Dermis blood vessel endothelial cell (primary cell): Measurements from ENCODE around the gene EVPL. TPM values are rescaled to one million over a fixed set of nuclear protein-coding genes. Genes with fewer than 3 reads are reported as not detected.
A peak's percentile ranks its signal among the peaks of the same experiment; 100 is the strongest.
"Not testable (repeated sequence)": the region's sequence is repeated elsewhere in the genome, so short reads cannot be mapped to it uniquely, and the experiment has no call there.

Experiments used
- DNase-seq: peaks from one replicate; pipeline ENCODE4 v3.0.0; 2010
- total RNA-seq: library from RNA; depleted of rRNA; stranded (reverse); fragments of >200 nt; gene quantifications from 2 replicates; pipeline ENCODE4 v1.2.3, GENCODE V29; 2014

The EVPL gene
- total RNA-seq, 1 donor from 2014 or later: under 0.01 TPM

- peak; percentile 36 for DNase-seq
Measured at GRCh38 chr17:75996665-75997590, 30.2 kb downstream of the EVPL start.

DNA sequence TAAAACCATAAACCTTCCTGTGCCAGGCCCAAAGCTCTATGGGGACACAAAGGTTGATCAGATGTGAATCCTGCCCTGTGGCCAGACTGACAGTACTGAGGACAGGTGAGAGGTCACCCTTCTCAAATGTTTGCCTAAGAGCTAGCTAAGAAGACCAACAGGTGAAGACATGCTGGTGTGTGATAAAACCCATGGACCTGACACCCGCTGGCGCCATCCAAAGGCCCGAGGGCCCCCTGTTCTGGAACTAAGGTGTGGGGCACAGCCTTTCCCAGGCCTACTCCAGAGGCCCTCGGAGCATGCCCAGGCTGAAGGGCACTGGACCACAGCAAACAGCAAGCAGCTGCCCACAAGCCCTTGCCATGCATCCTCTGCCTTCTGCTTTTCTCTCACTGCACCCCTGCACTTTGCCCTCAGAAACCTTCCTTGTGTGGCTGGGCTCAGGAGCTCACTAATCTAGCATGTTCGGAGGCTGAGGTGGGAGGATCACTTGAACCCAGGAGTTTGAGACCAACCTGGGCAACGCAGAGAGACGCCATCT, 31.7 kb downstream of the EVPL start:
- no peak for DNase-seq

DNA sequence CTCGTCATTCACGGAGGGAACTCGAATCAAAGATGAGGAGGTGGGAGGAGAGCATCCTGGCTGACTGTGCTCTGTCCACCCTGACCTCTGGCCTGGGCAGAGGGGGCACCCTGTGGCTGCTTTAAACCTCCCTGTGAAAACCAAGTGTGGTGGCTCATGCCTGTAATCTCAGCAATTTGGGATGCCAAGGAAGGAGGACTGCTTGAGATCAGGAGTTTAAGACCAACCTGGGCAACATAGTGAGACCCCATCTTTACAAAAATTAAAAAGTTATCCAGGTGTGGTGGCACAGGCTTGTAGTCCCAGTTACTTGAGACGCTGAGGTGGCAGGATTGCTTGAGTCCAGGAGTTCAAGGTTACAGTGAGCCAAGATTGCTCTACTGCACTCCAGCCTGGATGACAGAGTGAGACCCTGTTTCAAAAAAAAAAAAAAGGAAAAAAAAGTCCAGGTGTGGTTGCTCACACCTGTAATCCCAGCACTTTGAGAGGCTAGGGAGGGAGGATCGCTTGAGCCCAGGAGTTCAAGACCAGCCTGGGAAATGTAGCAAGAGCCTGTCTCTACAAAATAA, 32.2 kb downstream of the EVPL start:
- DNase-seq: no peak

- DNase-seq: no peak
Measured at GRCh38 chr17:75991396-75991795, 35.7 kb downstream of the EVPL start.

GRCh38 chr17:75987041-75987440, 40.1 kb downstream of the EVPL start:
- no peak for DNase-seq

DNA sequence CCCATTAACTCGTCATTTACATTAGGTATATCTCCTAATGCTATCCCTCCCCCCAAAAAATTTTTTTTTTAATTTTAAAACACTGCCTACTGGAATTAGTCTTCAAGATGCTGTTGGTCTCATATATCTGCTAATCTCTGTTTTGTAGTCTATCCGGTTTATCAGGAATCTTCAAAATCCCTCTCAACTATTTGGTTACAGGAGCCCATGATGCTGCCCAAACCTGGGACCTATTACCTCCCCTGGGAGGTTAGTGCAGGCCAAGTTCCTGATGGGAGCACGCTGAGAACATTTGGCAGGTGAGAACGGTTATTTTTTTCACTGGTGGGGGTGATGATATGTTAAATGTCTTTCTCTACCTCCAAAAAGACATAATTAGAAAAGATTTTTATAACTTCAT, 41.1 kb downstream of the EVPL start:
- no peak for DNase-seq

DNA sequence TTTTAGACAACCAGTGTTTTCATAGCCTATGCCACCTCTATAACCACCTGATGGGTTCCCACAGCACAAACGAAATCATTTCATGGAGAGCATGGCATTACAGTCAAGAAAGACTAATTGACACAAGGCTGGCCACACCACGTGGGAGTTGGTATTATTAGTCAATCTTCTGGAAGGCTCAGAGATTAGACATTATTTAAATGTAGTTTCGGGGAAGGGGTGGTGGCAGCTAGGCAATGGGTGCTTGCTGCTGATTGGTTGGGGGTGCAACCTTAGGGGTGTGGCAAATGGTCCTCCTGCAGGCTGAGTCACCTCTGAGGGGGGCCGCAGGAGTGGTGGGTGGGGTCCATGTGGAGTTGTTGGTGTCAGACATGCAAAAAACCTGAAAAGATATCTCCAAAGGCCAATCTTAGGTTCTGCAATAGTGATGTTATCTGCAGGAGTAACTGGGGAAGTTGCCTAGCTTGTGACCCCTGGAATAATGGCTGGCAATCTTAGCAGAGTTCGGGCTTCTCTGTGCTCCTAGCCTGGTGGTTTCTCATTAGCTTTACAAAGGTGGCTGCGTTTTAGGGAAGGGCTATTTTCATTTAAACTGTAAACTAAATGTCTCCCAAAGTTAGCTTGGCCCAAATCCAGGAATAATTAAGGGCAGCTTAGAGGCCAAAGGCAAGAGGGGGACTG, 43.5 kb downstream of the EVPL start:
- no peak for DNase-seq

GRCh38 chr17:75981019-75981615, 46.0 kb downstream of the EVPL start:
- no peak for DNase-seq

GRCh38 chr17:75980188-75981018, 46.7 kb downstream of the EVPL start:
- DNase-seq: peak; percentile 41

- DNase-seq: no peak
Measured at GRCh38 chr17:75979705-75980187, 47.4 kb downstream of the EVPL start.

DNA sequence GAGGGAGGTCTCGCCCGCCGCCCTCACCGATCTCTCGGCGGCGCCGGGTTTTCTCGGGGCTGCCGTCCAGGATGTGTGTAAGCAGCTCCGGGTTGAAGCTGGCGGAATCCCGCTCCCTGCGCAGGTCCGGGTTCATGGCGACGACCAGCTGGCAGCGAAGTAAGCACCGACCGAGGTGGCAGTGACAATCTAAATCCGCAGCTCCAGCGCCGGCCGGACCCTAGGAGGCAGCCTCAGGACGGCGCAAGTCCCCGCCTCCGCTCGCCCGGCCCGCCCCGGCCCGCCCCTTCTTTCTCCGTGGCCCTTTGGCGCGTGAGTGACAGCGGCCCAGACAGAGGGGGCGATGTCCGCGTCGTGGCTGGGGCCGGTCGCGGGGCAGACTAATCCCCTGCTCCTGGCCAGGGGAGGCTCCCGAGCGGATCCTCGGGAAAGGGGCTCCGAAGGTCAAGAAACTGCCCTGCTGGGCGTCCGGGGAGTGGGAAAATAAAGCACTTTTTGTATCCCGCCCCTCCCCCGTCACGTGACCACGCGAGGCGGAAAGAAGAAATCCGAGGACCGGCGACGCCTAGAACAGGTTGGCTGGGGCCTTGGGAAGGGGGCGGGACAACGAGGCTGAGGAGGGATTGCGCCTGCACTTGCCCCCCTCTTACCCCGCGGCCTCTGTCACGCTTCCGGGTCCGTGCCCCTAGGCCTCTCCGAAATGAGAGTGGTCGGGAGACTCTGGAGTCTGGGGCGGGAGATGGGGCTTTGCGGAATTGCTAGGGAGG, 48.0 kb downstream of the EVPL start, which contains the start of the genes ACOX1 and TEN1:
Gene ACOX1, minus strand, starts transcription at position 229 of the 767 bp plus-strand sequence. Its CDS starts 93 bp downstream, at position 136.
Gene TEN1, plus strand, starts transcription at position 303 of the 767 bp plus-strand sequence. CDS start 6,953 bp downstream, outside the sequence.
- DNase-seq: peak; percentile 98

- peak; percentile 32 for DNase-seq
Measured at GRCh38 chr17:75976175-75976848, 50.8 kb downstream of the EVPL start.

- no peak for DNase-seq
Measured at GRCh38 chr17:75975757-75976174, 51.3 kb downstream of the EVPL start.

- not testable (repeated sequence) for DNase-seq
Measured at GRCh38 chr17:75975187-75975586, 51.9 kb downstream of the EVPL start.

- no peak for DNase-seq
Measured at GRCh38 chr17:75970626-75971025, 56.5 kb downstream of the EVPL start.

GRCh38 chr17:75970011-75970523, 57.0 kb downstream of the EVPL start:
- DNase-seq: peak; percentile 66

DNA sequence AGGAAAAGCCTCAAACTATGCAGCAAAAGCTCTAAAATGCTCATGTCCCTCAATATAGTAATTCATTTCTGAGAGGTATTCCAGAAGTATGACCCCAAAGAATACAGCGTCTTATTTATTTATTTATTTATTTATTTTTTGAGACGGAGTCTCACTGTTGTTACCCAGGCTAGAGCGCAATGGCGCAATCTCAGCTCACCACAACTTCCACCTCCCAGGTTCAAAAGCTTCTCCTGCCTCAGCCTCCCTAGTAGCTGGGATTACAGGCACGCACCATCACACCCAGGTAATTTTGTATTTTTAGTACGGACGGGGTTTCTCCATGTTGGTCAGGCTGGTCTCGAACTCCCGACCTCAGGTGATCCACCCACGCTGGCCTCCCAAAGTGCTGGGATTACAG, 58.1 kb downstream of the EVPL start:
- DNase-seq: not testable (repeated sequence)

- no peak for DNase-seq
Measured at GRCh38 chr17:75965468-75965867, 61.6 kb downstream of the EVPL start.

- DNase-seq: no peak
Measured at GRCh38 chr17:75959839-75960511, 67.1 kb downstream of the EVPL start.
